Fibroblast of mammary gland (primary cell): ENCODE data around the gene MRPS11.

Experiments used
- DNase-seq: peaks from one replicate; pipeline ENCODE4 v3.0.0-alpha.2; 2010; ENCODE audit warnings: low read depth
- H3K4me3 ChIP-seq: 2 replicates; pipeline ENCODE4 v1.5.1; 2011; ENCODE audit warnings: low read depth, mild to moderate bottlenecking, low read length, moderate library complexity; ENCODE audit not compliant: control insufficient read depth
- TF ChIP-seq, protein P1 (sequence below): conservative IDR thresholded peaks from 2 replicates; pipeline ENCODE4 v1.5.1; 2011; ENCODE audit warnings: low read depth, low read length, inconsistent platforms; ENCODE audit not compliant: control insufficient read depth, insufficient read depth

Gene MRPS11

GRCh38 chr15:88505721-88506120, 38.2 kb downstream of the MRPS11 start:
- TF ChIP-seq, protein P1, sequence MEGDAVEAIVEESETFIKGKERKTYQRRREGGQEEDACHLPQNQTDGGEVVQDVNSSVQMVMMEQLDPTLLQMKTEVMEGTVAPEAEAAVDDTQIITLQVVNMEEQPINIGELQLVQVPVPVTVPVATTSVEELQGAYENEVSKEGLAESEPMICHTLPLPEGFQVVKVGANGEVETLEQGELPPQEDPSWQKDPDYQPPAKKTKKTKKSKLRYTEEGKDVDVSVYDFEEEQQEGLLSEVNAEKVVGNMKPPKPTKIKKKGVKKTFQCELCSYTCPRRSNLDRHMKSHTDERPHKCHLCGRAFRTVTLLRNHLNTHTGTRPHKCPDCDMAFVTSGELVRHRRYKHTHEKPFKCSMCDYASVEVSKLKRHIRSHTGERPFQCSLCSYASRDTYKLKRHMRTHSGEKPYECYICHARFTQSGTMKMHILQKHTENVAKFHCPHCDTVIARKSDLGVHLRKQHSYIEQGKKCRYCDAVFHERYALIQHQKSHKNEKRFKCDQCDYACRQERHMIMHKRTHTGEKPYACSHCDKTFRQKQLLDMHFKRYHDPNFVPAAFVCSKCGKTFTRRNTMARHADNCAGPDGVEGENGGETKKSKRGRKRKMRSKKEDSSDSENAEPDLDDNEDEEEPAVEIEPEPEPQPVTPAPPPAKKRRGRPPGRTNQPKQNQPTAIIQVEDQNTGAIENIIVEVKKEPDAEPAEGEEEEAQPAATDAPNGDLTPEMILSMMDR = no peak
- H3K4me3 ChIP-seq = no peak overlapping the region
- DNase-seq = no peak

GRCh38 chr15:88506628-88507027, 39.1 kb downstream of the MRPS11 start:
- no peak overlapping the region for H3K4me3 ChIP-seq
- TF ChIP-seq, protein P1 = no peak
- no peak for DNase-seq

DNA sequence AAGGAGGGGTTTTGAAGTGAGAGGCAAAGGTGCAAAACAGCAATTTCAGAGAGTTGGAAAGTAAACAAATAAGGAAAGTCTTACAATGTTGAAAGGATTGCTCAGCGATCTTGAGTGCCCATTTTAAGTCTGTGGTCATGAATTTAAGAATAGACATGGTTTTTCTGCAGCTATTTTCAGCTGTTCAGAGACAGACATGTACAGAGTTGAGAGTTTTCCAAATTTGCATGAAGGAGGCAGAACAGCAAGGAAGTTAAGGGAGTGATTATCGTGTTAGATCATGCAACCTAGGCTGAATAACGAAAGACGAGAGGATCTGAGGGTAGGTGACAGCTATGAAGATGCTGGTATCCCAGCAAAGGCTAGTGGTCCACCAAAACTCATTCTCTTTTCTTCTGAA, 41.8 kb downstream of the MRPS11 start:
- TF ChIP-seq, protein P1 = no peak
- no peak for DNase-seq
- no peak overlapping the region for H3K4me3 ChIP-seq

DNA sequence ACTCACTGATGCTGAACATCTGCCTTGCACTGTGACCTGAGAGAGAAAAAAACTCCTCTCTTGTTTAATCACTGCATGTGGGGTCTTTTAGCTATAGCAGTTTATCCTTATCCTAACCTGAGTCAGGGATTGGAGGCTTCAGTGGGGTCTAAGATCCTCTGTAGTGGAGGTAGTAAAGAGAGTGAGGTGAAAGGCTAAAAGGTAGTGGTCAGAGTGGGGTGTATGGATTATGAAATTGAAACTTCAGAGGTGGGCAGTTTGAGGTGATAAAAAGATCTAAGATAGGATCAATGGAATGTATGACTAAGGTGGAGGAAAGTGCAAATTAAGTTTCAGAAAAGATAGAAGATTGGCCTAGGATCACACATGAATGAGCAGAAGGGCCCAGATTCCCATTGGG, 42.5 kb downstream of the MRPS11 start:
- no peak for DNase-seq
- H3K4me3 ChIP-seq = no peak overlapping the region
- TF ChIP-seq, protein P1 = no peak

- DNase-seq = no peak
- TF ChIP-seq, protein P1 = no peak
- no peak overlapping the region for H3K4me3 ChIP-seq
Observed at GRCh38 chr15:88511161-88511560, 43.7 kb downstream of the MRPS11 start.

GRCh38 chr15:88512078-88512477, 44.6 kb downstream of the MRPS11 start:
- DNase-seq = no peak
- TF ChIP-seq, protein P1 = no peak
- no peak overlapping the region for H3K4me3 ChIP-seq

- H3K4me3 ChIP-seq = no peak overlapping the region
- TF ChIP-seq, protein P1 = no peak
- no peak for DNase-seq
Observed at GRCh38 chr15:88512601-88513000, 45.1 kb downstream of the MRPS11 start.
